ENCODE results near the gene CARNS1.

The CARNS1 gene

DNA sequence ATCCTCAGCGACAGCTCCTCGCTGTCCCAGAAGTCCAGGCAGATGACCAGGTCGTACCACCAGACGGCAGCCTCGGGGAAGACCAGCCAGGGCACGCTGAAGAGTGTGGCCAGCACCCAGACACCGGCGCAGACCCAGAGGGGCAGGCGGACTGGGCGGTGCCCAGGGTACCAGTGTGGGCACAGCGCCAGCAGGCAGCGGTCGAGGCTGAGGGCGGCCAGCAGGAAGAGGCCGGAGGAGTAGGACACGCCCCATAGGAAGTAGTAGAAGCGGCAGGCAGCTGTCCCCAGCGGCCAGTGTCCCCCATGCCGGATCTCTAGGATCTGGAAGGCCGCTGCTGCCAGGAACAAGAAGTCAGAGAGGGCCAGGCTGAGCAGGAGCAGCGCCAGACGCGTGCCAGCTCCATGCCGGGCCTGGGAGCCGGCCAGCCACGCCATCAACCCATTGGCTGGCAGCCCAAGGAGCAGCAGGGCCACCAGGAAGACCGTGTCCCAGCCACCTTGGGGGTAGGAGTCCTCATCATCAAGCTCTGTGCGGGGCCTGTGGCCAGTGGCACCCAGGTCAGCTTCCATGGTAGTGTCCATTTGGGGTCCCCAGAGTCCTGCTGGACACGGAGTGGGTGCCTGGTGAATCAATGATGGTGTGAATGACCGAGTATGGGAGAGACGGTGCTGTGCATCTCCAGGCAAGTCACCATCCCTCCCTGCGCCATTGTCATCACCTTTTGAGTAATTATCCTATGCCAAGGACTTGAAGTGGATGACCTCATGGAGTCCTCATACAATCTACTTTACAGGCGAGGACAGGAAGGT is 36.9 kb downstream of the CARNS1 start, which contains the start of gene GPR152:
TSS of gene GPR152 (minus strand) at position 589 of the 812 bp plus-strand sequence. CDS start at position 584, 5 bp downstream.
- DNase-seq (ENCODE audit: low read depth): no peak
- TF ChIP-seq, protein P1, sequence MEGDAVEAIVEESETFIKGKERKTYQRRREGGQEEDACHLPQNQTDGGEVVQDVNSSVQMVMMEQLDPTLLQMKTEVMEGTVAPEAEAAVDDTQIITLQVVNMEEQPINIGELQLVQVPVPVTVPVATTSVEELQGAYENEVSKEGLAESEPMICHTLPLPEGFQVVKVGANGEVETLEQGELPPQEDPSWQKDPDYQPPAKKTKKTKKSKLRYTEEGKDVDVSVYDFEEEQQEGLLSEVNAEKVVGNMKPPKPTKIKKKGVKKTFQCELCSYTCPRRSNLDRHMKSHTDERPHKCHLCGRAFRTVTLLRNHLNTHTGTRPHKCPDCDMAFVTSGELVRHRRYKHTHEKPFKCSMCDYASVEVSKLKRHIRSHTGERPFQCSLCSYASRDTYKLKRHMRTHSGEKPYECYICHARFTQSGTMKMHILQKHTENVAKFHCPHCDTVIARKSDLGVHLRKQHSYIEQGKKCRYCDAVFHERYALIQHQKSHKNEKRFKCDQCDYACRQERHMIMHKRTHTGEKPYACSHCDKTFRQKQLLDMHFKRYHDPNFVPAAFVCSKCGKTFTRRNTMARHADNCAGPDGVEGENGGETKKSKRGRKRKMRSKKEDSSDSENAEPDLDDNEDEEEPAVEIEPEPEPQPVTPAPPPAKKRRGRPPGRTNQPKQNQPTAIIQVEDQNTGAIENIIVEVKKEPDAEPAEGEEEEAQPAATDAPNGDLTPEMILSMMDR (IDR thresholded peaks at IDR 0.05; ENCODE audit: control insufficient read depth, extremely low read depth, insufficient read depth): no peak
- H3K4me3 ChIP-seq (ENCODE audit: low read depth, low read length): 0 out of 2 replicates have a peak within 1 kb of the TSS, but pooled peaks have one; percentile 3

DNA sequence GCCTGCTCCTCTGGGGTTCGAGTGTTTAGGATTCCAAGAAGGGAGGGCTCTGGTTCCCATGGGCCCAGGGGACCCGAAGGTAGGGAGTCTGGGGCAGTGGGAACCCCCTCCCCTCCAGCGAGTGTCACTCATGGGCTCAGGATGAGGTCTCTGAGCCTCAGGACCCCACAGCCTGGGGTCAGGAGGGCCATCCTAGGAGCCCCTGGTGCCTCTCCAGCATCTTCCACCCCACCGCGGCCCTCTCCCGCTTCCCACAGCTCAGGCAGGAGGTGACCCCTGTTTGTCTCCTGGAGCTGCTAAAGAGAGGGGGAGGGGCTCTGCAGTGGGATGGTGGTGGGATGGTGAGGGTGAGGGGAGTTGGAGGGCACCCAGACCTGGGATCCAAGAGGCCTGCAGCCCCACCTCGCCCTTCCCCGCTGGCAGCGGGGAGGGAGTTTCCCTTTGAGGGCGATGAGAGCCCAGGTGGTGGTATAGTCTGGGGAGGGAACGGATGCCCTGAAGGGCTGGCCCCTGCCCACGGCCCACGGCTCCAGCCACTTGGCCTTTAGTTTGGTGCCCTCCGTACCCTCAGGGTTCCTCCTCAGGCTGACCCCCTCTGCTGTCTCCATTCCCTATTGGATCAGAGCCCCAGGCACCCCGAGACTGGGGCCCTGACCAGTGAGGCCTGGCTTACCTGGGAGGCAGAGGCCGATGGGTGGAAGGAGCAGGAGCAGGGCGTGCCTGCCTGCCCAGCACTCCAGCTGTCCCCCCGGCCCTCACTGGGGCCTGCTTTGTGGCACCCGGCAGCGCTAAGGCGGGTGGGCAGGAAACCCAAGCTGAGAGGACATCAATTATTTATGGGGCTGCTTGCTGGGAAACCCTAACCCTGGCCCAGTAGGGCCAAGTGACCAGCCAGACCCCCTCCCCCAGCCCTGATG is 38.6 kb downstream of the CARNS1 start:
- no peak for DNase-seq (ENCODE audit: low read depth)
- no peak overlapping the region for H3K4me3 ChIP-seq (ENCODE audit: low read depth, low read length)
- TF ChIP-seq, protein P1 (IDR thresholded peaks at IDR 0.05; ENCODE audit: control insufficient read depth, extremely low read depth, insufficient read depth): no peak

DNA sequence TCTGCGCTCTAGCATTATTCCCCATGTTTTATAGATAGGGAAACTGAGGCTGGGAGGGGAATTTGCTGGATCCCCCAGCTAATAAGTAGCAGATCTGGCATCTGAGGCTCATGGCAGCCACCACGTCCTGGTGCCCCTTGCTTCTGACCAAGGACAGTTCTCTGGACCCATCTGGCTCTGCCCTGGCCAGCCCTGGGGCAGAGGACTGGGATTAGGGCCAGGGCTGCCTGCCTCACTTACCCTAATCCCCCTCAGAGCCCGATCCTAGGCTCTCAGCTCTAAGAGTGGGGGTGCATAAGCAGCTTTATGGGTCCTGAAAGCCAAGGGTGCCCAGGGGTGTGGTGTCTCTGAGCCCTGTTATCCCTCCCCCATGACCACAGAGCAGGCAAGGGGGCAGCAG is 39.6 kb downstream of the CARNS1 start, which contains the start of gene CABP4:
TSS of gene CABP4 (plus strand) at position 301 of the 400 bp plus-strand sequence. CDS start at position 371, 70 bp downstream.
- TF ChIP-seq, protein P1 (IDR thresholded peaks at IDR 0.05; ENCODE audit: control insufficient read depth, extremely low read depth, insufficient read depth): no peak
- no peak within 1 kb of the TSS for H3K4me3 ChIP-seq (ENCODE audit: low read depth, low read length)
- DNase-seq (ENCODE audit: low read depth): no peak

DNA sequence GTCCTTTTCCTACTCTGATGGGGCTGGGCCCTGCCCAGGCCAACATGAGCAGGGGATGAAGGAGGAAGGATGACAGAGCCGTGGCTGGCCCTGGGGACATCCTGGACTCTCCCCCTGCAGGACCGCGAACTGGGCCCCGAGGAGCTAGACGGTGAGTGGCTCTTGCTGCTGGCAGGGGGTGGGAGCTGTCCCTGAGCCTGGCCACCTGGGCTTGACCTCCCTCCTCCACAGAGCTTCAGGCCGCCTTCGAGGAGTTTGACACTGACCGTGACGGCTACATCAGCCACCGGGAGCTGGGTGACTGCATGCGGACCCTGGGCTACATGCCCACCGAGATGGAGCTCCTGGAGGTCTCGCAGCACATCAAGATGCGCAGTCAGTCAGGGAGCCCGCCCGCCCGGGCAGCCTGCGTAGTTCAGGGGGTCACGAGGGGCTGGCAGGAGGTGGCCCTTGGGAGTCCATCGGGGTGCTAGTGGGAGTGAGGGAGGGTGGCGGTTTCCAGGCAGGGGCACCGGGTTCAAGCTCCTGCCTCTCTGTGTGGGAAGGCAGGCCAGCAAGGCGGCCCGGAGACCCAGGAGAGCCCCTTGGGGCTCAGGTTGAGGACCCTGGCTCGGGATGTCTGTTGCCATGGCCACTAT is 40.7 kb downstream of the CARNS1 start:
- no peak for DNase-seq (ENCODE audit: low read depth)
- no peak overlapping the region for H3K4me3 ChIP-seq (ENCODE audit: low read depth, low read length)
- TF ChIP-seq, protein P1 (IDR thresholded peaks at IDR 0.05; ENCODE audit: control insufficient read depth, extremely low read depth, insufficient read depth): no peak

DNA sequence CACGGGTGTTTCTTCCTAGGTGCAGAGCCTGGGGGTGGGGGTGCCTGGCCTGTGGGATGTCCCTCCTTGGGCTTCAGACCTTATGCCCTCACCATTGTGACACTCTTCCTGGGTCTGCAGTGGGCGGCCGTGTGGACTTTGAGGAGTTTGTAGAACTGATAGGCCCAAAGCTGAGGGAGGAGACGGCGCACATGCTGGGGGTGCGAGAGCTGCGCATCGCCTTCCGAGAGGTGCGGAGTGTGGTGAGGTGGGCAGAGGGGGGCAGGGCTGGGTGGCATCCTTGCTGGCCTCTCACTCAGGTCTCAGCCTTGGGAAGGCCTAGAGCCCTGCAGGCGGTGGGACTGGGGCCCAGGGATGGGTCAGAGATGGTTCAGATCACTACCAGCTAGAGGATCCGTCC is 42.0 kb downstream of the CARNS1 start:
- TF ChIP-seq, protein P1 (IDR thresholded peaks at IDR 0.05; ENCODE audit: control insufficient read depth, extremely low read depth, insufficient read depth): no peak
- DNase-seq (ENCODE audit: low read depth): no peak
- no peak overlapping the region for H3K4me3 ChIP-seq (ENCODE audit: low read depth, low read length)

DNA sequence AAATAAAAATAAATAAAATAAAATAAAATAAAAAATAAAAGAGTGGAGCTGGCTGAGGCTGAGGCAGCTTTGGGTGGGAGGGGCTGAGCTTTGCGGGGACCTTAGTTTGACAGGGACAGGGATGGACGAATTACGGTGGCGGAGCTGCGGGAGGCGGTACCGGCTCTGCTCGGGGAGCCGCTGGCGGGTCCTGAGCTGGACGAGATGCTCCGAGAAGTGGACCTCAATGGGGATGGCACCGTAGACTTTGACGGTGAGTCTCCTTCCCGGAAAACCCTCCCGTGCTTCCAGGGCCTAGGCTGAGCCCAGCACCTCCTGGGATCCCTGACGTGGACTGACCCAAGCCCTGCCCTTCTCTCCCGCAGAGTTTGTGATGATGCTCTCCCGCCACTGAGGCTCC is 42.8 kb downstream of the CARNS1 start:
- DNase-seq (ENCODE audit: low read depth): no peak
- TF ChIP-seq, protein P1 (IDR thresholded peaks at IDR 0.05; ENCODE audit: control insufficient read depth, extremely low read depth, insufficient read depth): no peak
- H3K4me3 ChIP-seq (ENCODE audit: low read depth, low read length): no peak overlapping the region

All from LNCaP clone FGC (cell line).